HG02642 (cell line): Measurements from ENCODE around the gene PAPOLB.

ENCODE experiments used
- ATAC-seq: cut with Tn5 transposase; IDR thresholded peaks from one replicate; pipeline ENCODE4 v1.9.1; 2021; ENCODE audit warnings: mild to moderate bottlenecking; ENCODE audit not compliant: unreplicated experiment, poor library complexity

The PAPOLB gene

GRCh38 chr7:4825081-4825480 is 36.7 kb downstream of the PAPOLB start:
- no peak for ATAC-seq

- no peak for ATAC-seq
These were observed 37.6 kb downstream of the PAPOLB start for GRCh38 chr7:4824120-4824775.

- ATAC-seq: no peak
These were observed 38.2 kb downstream of the PAPOLB start for GRCh38 chr7:4823441-4824119.

GRCh38 chr7:4822677-4823076 is 39.2 kb downstream of the PAPOLB start:
- ATAC-seq: no peak

DNA sequence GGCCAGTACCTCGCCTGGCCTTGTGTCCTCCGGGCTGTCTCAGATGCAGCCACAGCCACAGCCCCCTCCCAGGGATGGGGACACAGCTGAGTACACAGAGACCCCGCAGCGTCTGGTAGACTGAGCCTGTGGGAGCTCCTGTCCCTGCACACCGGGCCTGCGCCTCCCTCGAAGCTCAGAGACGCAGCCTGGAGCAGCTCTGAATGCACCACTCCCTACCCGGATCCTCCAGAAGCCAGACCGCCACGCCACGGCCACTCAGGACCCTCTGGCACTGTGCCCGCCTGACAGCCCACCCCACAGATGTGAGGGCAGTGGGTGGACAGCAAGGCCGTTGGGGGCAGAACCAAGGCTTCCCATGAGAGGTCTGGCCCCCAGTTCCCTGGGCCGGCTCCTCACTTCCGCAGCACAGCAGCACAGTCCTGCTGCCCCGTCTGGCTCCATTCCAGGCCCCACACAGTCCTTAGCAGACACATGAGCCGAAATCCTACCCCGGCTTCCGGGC is 40.8 kb downstream of the PAPOLB start:
- ATAC-seq: no peak

GRCh38 chr7:4820405-4820966 is 41.3 kb downstream of the PAPOLB start:
- no peak for ATAC-seq

DNA sequence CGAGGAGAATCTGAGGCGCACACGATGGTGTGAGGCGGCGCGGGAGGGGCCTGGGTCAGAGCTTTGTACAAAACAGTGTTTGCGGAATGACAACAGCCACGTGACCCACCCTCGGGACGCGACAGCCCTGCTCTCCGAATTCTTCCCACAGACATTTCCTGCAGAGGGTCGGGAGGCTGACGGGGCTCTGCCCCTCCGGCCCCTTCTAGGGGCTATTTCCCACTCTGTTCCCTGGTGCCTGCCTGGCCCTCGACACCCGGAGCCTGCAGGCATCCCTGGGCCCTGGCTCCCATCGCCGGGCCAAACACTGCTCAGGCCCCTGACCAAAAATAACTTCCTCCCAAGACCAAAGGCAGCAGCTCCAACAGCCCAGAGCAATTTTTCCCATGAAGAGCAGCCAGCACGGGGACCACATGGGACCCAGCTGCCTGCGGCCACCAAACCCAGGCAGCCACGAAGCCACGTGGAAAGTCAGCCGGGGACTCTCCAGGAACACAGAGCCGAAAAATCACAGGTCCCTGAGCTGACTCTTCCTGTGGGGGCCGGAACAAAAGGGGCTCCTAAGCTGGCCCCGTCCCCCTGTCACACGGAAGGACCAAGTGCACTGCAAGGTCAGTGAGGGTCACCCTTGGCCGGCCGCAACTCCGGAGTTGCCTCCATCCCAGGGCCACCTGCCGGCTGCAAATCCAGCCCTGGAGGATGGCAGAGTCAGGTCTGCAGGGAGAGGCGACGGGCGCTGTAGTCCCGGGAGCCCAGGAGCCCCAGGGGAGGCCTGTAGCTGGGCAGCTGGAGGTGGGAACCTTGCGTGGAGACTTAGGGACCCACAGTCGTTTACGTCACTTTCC is 42.0 kb downstream of the PAPOLB start:
- no peak for ATAC-seq

- no peak for ATAC-seq
These were observed 43.6 kb downstream of the PAPOLB start for GRCh38 chr7:4818000-4818794.

GRCh38 chr7:4817178-4817901 is 44.5 kb downstream of the PAPOLB start:
- ATAC-seq: no peak

DNA sequence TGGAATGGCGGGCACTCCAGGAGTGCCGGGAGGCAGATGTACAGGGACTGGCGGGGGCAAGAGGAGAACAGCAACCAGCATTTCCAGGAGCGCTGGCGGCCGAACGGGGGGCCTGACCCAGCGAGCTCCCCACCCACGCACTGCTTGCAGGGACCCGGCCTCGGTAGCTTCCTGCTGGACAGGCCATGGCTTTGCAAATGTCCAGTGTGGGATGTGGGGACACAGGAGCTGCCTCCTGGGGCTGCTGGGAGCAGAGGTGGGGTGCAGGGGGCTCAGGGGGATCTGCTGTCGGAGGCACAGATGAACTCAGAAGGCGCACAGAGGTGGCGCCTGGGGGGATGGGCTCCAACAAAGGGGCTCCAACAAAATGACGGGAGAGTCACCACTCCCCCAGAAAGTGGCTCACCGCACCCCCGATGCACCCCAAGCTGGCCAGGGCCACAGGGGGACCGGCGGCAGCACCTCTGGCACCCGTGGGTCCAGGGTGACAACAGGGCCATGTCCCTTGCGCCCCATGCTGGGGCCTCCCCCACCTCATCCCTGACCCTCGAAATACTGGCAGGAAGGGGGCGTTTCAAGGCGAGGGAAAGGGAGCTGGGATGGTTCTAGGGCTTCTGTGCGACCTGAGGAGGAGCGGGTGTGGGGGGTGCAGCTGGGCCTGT is 45.3 kb downstream of the PAPOLB start:
- no peak for ATAC-seq

DNA sequence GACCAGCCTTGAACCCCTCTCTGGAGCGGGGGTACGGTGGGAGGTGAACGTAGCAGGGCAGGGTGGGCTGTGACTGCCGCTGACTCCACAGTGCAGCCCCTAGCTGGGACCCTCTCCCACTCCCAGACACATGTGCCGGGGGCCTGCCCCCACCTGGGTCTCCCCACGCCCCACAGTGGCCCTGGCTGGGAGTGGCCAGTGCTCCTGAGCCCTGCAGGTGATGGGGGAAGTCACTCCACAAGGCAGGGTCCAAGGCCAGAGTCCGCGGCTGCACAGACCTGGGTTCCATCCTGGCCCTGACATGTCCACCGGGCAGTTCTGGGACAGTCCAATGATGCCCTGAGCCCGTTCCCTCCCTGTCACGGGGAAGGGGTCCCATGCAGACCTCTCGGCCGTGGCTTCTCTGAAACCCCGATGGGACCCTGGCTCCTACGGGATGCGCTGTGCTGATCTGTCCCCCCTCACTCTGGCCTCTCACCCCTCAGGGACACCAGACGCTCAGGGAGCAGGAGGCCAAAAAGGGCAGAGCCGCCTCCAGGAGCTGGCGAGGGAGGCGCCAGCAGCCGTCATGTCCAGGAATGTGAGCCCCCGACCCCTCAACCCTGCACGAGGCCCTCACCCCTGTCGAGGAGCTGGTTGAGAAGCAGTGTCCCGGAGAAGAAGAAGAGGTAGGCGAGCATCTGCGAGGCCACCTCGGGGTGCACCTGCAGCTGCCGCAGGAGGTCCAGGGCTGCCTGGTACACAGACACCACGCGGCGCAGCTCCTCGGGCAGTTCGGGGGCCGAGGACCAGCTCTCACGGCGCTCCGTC is 46.0 kb downstream of the PAPOLB start:
- no peak for ATAC-seq

DNA sequence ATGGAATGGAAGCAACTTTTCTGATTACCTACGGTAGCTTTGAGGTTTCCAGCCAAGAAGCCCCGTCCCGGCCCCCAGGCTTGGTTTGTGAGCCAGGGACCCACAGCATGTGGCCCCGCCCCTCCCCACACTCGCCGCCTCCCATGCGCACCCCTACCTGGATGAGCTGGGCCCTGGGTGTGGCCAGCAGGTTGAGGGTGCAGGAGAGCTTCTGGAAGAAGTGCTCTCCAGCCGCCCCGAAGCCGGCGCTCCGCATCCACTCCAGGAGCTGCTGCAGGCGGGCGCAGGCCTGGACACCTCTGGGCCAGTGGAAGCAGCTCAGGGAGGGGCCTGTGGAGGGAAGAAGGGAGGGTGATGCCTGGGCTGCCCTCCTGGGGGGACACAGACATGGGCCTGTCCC is 46.7 kb downstream of the PAPOLB start:
- no peak for ATAC-seq

DNA sequence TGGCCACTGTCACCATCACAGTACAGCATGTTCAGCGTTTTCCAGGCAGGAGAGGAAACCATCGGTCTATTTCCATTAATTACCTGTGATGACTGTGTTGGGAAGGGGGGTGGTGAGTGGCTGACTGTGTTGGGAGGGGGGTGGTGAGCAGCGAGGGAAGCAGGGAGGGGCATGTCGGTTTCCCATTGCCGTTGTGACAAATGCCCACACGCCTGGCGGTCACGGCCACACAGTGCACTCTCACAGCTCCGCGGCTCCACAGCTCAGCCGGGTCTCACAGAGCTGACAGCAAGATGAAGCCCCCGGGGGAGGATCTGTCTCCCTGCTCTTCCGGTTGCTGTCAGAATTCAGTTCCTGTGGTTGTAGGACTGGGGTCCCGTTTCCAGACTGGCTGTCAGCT is 47.4 kb downstream of the PAPOLB start:
- ATAC-seq: no peak

- no peak for ATAC-seq
These were observed 52.2 kb downstream of the PAPOLB start for GRCh38 chr7:4809666-4810065.

GRCh38 chr7:4809091-4809591 is 52.7 kb downstream of the PAPOLB start:
- no peak for ATAC-seq

GRCh38 chr7:4808565-4808964 is 53.3 kb downstream of the PAPOLB start:
- ATAC-seq: no peak

DNA sequence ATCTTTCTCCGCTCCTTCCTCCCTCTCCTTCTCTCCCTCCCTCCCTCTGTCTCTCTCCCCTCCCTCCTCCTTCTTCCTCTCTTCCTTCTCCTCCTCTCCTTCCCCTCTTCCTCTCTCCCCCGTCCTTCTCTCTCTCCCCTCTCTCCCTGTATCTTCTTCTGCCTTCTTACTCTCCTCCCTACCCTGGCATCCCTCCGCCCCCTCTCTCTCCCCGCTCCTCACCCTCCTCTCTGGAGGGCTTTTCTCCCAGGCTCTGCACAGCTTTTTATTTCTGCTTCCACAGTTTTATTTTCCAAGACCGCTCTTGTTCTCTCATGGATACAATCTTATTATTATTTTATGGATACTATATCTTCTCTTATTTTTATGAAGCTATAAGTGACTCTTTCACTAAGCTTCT is 53.8 kb downstream of the PAPOLB start:
- no peak for ATAC-seq
